SK-N-SH (cell line): ENCODE measurements around the gene CHST11. TPM values are rescaled to one million over a fixed set of nuclear protein-coding genes. Genes with fewer than 3 reads are reported as not detected.

ENCODE experiments used
- CTCF ChIA-PET: fragments of 300-600, 350-600 bp; formaldehyde crosslinking; extraction: SDS; loops from one replicate; lab custom pipeline; 2021; lab: Yijun Ruan, JAX
- POLR2A ChIA-PET: fragments of 350-600 bp; sonication (Branson Sonifier 250); formaldehyde crosslinking; extraction: SDS; loops from one replicate; lab custom pipeline; 2020; ENCODE audit warnings: antibody characterized with exemption, inconsistent platforms; lab: Yijun Ruan, JAX
- DNase-seq: peaks from one replicate; pipeline ENCODE4 v3.0.0; 2012
- H2AFZ ChIP-seq: fragments of 200-600 bp; sonication (generic); 2 replicates; pipeline ENCODE4 v1.8.1; 2016; ENCODE audit warnings: antibody characterized with exemption, mild to moderate bottlenecking, low read depth
- H3F3A ChIP-seq: fragments of 200-600 bp; sonication (generic); replicated peaks from 2 replicates; pipeline ENCODE3; 2016; ENCODE audit warnings: antibody characterized with exemption, mild to moderate bottlenecking; ENCODE audit not compliant: insufficient read depth
- H3K27ac ChIP-seq, 2 experiments: fragments of 200-500 bp in 1 of 2; fragments of 200-600 bp in 1 of 2; sonication (Bioruptor generic) in 1 of 2; sonication (generic), shearing (Covaris generic) in 1 of 2; 2 replicates each; pipeline versions ENCODE4 v1.5.1 to v1.6.1; 2014 to 2016; ENCODE audit warnings: low read depth in 2 of 2, inconsistent platforms in 1 of 2, low read length in 1 of 2, mild to moderate bottlenecking in 1 of 2, mixed read lengths in 1 of 2
- H3K27me3 ChIP-seq: fragments of 200-600 bp; sonication (generic), shearing (Covaris generic); 2 replicates; pipeline ENCODE4 v1.6.1; 2016; ENCODE audit warnings: mixed run types; ENCODE audit not compliant: insufficient read depth
- H3K36me3 ChIP-seq, 2 experiments: fragments of 200-500 bp in 1 of 2; fragments of 200-600 bp in 1 of 2; sonication (Bioruptor generic) in 1 of 2; sonication (generic) in 1 of 2; replicated peaks in 1 of 2; 2 replicates each; pipeline versions ENCODE3 to v1.5.1; 2014 to 2016; ENCODE audit warnings: low read length in 1 of 2, mild to moderate bottlenecking in 1 of 2; ENCODE audit not compliant: insufficient read depth in 2 of 2, control insufficient read depth in 1 of 2
- H3K4me1 ChIP-seq, 2 experiments: fragments of 200-500 bp in 1 of 2; fragments of 200-600 bp in 1 of 2; sonication (Bioruptor generic) in 1 of 2; sonication (generic), shearing (Covaris generic) in 1 of 2; 2 replicates each; pipeline versions ENCODE4 v1.5.1 to v1.6.1; 2014 to 2016; ENCODE audit warnings: low read depth in 1 of 2, low read length in 1 of 2, mixed run types in 1 of 2; ENCODE audit not compliant: insufficient read depth in 2 of 2, control insufficient read depth in 1 of 2
- H3K4me2 ChIP-seq: fragments of 200-600 bp; sonication (generic), shearing (Covaris generic); 2 replicates; pipeline ENCODE4 v1.6.1; 2017; ENCODE audit warnings: mixed run types
- H3K4me3 ChIP-seq, 2 experiments: fragments of 200-500 bp in 1 of 2; fragments of 200-600 bp in 1 of 2; sonication (Bioruptor generic) in 1 of 2; sonication (generic), shearing (Covaris generic) in 1 of 2; 2 replicates each; pipeline versions ENCODE4 v1.5.1 to v1.8.1; 2014 to 2016; ENCODE audit warnings: low read depth in 2 of 2, inconsistent platforms in 1 of 2, low read length in 1 of 2, mild to moderate bottlenecking in 1 of 2, mixed read lengths in 1 of 2, moderate library complexity in 1 of 2
- H3K79me2 ChIP-seq: fragments of 200-600 bp; sonication (generic); 2 replicates; pipeline ENCODE4 v1.8.1; 2017; ENCODE audit warnings: mild to moderate bottlenecking; ENCODE audit not compliant: insufficient read depth
- H3K9ac ChIP-seq: fragments of 200-600 bp; sonication (generic); 2 replicates; pipeline ENCODE4 v1.6.1; 2017; ENCODE audit warnings: mixed run types
- H3K9me2 ChIP-seq: fragments of 200-600 bp; sonication (generic); 2 replicates; pipeline ENCODE4 v1.6.1; 2017; ENCODE audit warnings: mixed run types
- H3K9me3 ChIP-seq: fragments of 200-600 bp; sonication (generic); 2 replicates; pipeline ENCODE4 v1.6.1; 2017; ENCODE audit warnings: mixed run types, mild to moderate bottlenecking, moderate library complexity
- H4K20me1 ChIP-seq: fragments of 200-600 bp; sonication (generic); 2 replicates; pipeline ENCODE4 v1.6.1; 2017; ENCODE audit warnings: mild to moderate bottlenecking, mixed run types; ENCODE audit not compliant: insufficient read depth
- EP300 ChIP-seq, 2 experiments: IDR thresholded peaks; 2 replicates each; pipeline versions ENCODE4 v1.4.0 to v1.6.1; 2012; ENCODE audit warnings: borderline replicate concordance in 1 of 2, low read depth in 1 of 2, low read length in 1 of 2
- FOSL2 ChIP-seq: IDR thresholded peaks from 2 replicates; pipeline ENCODE4 v1.4.0; 2012; ENCODE audit warnings: low read depth, mild to moderate bottlenecking, moderate library complexity, borderline replicate concordance
- FOXJ3 ChIP-seq: sonication (generic); formaldehyde crosslinking; IDR thresholded peaks from 2 replicates; pipeline ENCODE4 v1.5.1; 2020; ENCODE audit warnings: mild to moderate bottlenecking, missing genetic modification reagents
- FOXM1 ChIP-seq: IDR thresholded peaks from 2 replicates; pipeline ENCODE4 v1.4.0; 2012; ENCODE audit warnings: low read depth, mild to moderate bottlenecking
- MEF2A ChIP-seq: IDR thresholded peaks from 2 replicates; pipeline ENCODE4 v1.4.0; 2012; ENCODE audit warnings: low read depth, borderline replicate concordance
- MXI1 ChIP-seq: IDR thresholded peaks from 2 replicates; pipeline ENCODE4 v1.6.1; 2012; ENCODE audit warnings: mild to moderate bottlenecking, low read depth, low read length, improper control_type of control experiment
- NFIC ChIP-seq: IDR thresholded peaks from 2 replicates; pipeline ENCODE4 v1.4.0; 2012; ENCODE audit warnings: borderline replicate concordance
- RAD21 ChIP-seq: IDR thresholded peaks from 2 replicates; pipeline ENCODE4 v1.6.1; 2012; ENCODE audit warnings: mild to moderate bottlenecking, low read length
- RCOR1 ChIP-seq: fragments of 150-350 bp; IDR thresholded peaks from 2 replicates; pipeline ENCODE4 v1.6.1; 2017; ENCODE audit warnings: antibody characterized with exemption, low read length
- RFX5 ChIP-seq: IDR thresholded peaks from 2 replicates; pipeline ENCODE4 v1.6.1; 2012; ENCODE audit warnings: mild to moderate bottlenecking, improper control_type of control experiment, low read length
- RXRA ChIP-seq: IDR thresholded peaks from 2 replicates; pipeline ENCODE4 v1.4.0; 2012; ENCODE audit warnings: low read depth, mild to moderate bottlenecking, borderline replicate concordance
- SIN3A ChIP-seq: IDR thresholded peaks from 2 replicates; pipeline ENCODE4 v1.6.1; 2012; ENCODE audit warnings: low read depth, mild to moderate bottlenecking, low read length, moderate library complexity, borderline replicate concordance
- TAF1 ChIP-seq: IDR thresholded peaks from 2 replicates; pipeline ENCODE4 v1.6.1; 2012; ENCODE audit warnings: low read depth, mild to moderate bottlenecking, low read length, moderate library complexity, borderline replicate concordance
- TEAD4 ChIP-seq: IDR thresholded peaks from 2 replicates; pipeline ENCODE4 v1.4.0; 2012; ENCODE audit warnings: mild to moderate bottlenecking, borderline replicate concordance; ENCODE audit not compliant: insufficient read depth
- YY1 ChIP-seq: IDR thresholded peaks from 2 replicates; pipeline ENCODE4 v1.4.0; 2012; ENCODE audit warnings: low read depth, mild to moderate bottlenecking
- WGBS: methylation state at CpG from one replicate; pipeline ENCODE4 v1.1.6; 2017; ENCODE audit warnings: low lambda C conversion rate; 5-methylcytosine and 5-hydroxymethylcytosine counted together
- polyA plus RNA-seq, 3 experiments: library from polyadenylated mRNA; depleted of rRNA; stranded (reverse); fragments of >200 nt; gene quantifications; 2 replicates each; pipeline ENCODE4 v1.2.3, GENCODE V29; 2012
- TF ChIP-seq, protein P1 (sequence below): IDR thresholded peaks from 2 replicates; pipeline ENCODE4 v1.4.0; 2012; ENCODE audit warnings: low read depth, borderline replicate concordance
- TF ChIP-seq, protein P2 (sequence below): IDR thresholded peaks from 2 replicates; pipeline ENCODE4 v1.4.0; 2012; ENCODE audit warnings: low read depth
- TF ChIP-seq, protein P3 (sequence below): IDR thresholded peaks from 2 replicates; pipeline ENCODE4 v1.4.0; 2012; ENCODE audit warnings: low read depth, borderline replicate concordance
- TF ChIP-seq, protein P4 (sequence below): IDR thresholded peaks from 2 replicates; pipeline ENCODE4 v1.6.1; 2012; ENCODE audit warnings: mild to moderate bottlenecking, low read depth, low read length, moderate library complexity
- TF ChIP-seq, protein P5 (sequence below): fragments of 150-350 bp; IDR thresholded peaks from 2 replicates; pipeline ENCODE4 v1.6.1; 2017; ENCODE audit warnings: antibody characterized with exemption, low read length, low read depth, borderline replicate concordance

Gene CHST11
- polyA plus RNA-seq, 1 of the 3 experiments (the other 2 are of a cell fraction): 18.6 TPM

DNA sequence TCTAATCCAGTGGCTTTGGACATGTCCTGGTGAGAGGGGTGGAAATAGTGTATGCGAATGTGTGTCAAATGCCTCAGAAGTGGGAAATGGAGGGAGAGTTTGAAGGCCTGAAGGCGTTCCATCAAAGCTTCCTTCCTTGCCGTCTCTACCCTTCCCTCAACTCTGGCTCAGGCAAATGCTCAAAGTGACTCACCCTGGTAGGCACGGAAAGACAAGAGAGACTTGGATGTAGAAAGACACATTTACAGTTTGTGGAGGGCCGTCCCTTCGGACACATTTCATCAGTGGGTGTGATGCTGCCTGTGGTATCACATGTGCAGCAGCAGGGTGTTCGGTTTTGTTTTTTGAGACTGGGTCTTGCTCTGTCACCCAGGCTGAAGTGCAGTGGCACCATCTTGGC is 36.7 kb downstream of the CHST11 start:
- H3K27me3 ChIP-seq: no peaks in the 10 kb centered on the region
- H3K4me2 ChIP-seq: no peak overlapping the region
- TF ChIP-seq RAD21 (no peak), FOXJ3 (CRISPR knock-in tag) (no peak), FOSL2 (no peak), FOXM1 (no peak), RFX5 (no peak), YY1 (no peak)
- TF ChIP-seq, protein P1, sequence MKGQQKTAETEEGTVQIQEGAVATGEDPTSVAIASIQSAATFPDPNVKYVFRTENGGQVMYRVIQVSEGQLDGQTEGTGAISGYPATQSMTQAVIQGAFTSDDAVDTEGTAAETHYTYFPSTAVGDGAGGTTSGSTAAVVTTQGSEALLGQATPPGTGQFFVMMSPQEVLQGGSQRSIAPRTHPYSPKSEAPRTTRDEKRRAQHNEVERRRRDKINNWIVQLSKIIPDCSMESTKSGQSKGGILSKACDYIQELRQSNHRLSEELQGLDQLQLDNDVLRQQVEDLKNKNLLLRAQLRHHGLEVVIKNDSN: no peak
- H4K20me1 ChIP-seq: no peaks in the 10 kb centered on the region
- no peak overlapping the region for H3K9ac ChIP-seq
- H3K9me2 ChIP-seq: no peaks in the 10 kb centered on the region
- peaks cover 0 to 9% of the 10 kb centered on the region in 2 experiments; a peak in 2 of 4 replicates for H3K4me1 ChIP-seq
- CTCF ChIA-PET: no interaction called here
- 97% methylated on average over 5 of the region's 7 CpGs for WGBS
- no peaks in the 10 kb centered on the region for H3K36me3 ChIP-seq
- no peak for DNase-seq
- POLR2A ChIA-PET: no interaction called here
- no peak overlapping the region for H2AFZ ChIP-seq
- H3K9me3 ChIP-seq: no peaks in the 10 kb centered on the region
- H3F3A ChIP-seq: no peaks in the 10 kb centered on the region
- H3K4me3 ChIP-seq: no peak overlapping the region
- no peaks in the 10 kb centered on the region for H3K79me2 ChIP-seq
- no peak overlapping the region for H3K27ac ChIP-seq

DNA sequence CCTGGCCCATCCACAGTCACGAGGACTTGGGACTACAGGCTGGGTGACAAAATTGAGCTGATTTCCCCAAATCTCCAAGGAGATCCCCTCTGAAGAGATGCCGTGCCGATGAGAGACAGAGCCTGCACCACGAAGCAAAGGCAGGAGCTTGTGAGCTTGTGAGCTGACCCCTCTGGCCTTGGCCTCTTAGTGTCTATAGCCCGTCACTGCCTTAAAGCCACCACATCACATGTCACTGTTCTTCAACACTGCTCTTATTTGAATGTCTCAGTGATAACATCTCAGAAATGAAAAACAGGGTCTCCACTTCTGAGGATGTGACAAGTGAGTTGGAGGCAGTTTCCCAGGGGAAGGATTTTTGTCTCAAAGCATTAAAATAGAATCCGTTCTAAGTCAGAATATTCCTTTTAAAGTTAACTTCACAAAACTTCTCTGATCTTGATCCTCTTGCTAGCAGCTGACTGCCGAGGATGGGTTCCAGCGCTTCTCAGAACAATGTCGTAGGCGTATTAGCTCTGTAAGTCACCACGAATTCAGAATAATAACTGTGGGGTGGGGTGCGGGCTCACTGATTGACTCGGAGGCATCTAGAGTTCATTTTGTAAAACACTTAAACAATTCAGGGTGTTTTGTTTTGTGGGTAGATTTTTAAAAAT is 37.5 kb downstream of the CHST11 start:
- no peak for DNase-seq
- no peaks in the 10 kb centered on the region for H4K20me1 ChIP-seq
- no peak overlapping the region for H3K4me2 ChIP-seq
- no peak overlapping the region for H2AFZ ChIP-seq
- WGBS: 90% methylated on average over 10 of the region's 13 CpGs
- POLR2A ChIA-PET: no interaction called here
- H3K9ac ChIP-seq: no peak overlapping the region
- no peaks in the 10 kb centered on the region for H3K9me2 ChIP-seq
- CTCF ChIA-PET: interaction anchor here (0.6 kb wide), 2 partner anchors 113 to 155 kb away, joined by 3 read pairs; no protein-coding TSS in a partner anchor
- H3K36me3 ChIP-seq: no peaks in the 10 kb centered on the region
- no peaks in the 10 kb centered on the region for H3F3A ChIP-seq
- H3K4me1 ChIP-seq: peaks cover 0 to 9% of the 10 kb centered on the region in 2 experiments; a peak in 2 of 4 replicates
- H3K27ac ChIP-seq: no peak overlapping the region
- no peak overlapping the region for H3K4me3 ChIP-seq
- no peaks in the 10 kb centered on the region for H3K79me2 ChIP-seq
- no peaks in the 10 kb centered on the region for H3K9me3 ChIP-seq
- no peaks in the 10 kb centered on the region for H3K27me3 ChIP-seq
- TF ChIP-seq SIN3A: no peak
- no peak for TF ChIP-seq MEF2A
- no peak for TF ChIP-seq NFIC
- TF ChIP-seq, protein P2, sequence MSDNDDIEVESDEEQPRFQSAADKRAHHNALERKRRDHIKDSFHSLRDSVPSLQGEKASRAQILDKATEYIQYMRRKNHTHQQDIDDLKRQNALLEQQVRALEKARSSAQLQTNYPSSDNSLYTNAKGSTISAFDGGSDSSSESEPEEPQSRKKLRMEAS: no peak
- TF ChIP-seq YY1: no peak
- TF ChIP-seq, protein P3, sequence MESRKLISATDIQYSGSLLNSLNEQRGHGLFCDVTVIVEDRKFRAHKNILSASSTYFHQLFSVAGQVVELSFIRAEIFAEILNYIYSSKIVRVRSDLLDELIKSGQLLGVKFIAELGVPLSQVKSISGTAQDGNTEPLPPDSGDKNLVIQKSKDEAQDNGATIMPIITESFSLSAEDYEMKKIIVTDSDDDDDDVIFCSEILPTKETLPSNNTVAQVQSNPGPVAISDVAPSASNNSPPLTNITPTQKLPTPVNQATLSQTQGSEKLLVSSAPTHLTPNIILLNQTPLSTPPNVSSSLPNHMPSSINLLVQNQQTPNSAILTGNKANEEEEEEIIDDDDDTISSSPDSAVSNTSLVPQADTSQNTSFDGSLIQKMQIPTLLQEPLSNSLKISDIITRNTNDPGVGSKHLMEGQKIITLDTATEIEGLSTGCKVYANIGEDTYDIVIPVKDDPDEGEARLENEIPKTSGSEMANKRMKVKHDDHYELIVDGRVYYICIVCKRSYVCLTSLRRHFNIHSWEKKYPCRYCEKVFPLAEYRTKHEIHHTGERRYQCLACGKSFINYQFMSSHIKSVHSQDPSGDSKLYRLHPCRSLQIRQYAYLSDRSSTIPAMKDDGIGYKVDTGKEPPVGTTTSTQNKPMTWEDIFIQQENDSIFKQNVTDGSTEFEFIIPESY: no peak
- no peak for TF ChIP-seq MXI1
- no peak for TF ChIP-seq FOSL2
- TF ChIP-seq, protein P4, sequence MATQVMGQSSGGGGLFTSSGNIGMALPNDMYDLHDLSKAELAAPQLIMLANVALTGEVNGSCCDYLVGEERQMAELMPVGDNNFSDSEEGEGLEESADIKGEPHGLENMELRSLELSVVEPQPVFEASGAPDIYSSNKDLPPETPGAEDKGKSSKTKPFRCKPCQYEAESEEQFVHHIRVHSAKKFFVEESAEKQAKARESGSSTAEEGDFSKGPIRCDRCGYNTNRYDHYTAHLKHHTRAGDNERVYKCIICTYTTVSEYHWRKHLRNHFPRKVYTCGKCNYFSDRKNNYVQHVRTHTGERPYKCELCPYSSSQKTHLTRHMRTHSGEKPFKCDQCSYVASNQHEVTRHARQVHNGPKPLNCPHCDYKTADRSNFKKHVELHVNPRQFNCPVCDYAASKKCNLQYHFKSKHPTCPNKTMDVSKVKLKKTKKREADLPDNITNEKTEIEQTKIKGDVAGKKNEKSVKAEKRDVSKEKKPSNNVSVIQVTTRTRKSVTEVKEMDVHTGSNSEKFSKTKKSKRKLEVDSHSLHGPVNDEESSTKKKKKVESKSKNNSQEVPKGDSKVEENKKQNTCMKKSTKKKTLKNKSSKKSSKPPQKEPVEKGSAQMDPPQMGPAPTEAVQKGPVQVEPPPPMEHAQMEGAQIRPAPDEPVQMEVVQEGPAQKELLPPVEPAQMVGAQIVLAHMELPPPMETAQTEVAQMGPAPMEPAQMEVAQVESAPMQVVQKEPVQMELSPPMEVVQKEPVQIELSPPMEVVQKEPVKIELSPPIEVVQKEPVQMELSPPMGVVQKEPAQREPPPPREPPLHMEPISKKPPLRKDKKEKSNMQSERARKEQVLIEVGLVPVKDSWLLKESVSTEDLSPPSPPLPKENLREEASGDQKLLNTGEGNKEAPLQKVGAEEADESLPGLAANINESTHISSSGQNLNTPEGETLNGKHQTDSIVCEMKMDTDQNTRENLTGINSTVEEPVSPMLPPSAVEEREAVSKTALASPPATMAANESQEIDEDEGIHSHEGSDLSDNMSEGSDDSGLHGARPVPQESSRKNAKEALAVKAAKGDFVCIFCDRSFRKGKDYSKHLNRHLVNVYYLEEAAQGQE: no peak
- TF ChIP-seq, protein P5, sequence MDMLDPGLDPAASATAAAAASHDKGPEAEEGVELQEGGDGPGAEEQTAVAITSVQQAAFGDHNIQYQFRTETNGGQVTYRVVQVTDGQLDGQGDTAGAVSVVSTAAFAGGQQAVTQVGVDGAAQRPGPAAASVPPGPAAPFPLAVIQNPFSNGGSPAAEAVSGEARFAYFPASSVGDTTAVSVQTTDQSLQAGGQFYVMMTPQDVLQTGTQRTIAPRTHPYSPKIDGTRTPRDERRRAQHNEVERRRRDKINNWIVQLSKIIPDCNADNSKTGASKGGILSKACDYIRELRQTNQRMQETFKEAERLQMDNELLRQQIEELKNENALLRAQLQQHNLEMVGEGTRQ: no peak
- no peak for TF ChIP-seq FOXJ3 (CRISPR knock-in tag)
- TF ChIP-seq EP300 (IDR thresholded peaks at IDR 0.05; ENCODE audit: borderline replicate concordance in 1 of 2, low read depth in 1 of 2, low read length in 1 of 2): no peak
- TF ChIP-seq TEAD4: no peak
- no peak for TF ChIP-seq FOXM1
- no peak for TF ChIP-seq RXRA
- no peak for TF ChIP-seq TAF1
- no peak for TF ChIP-seq RCOR1
